ENCODE results near the gene COL4A2.

COL4A2 gene

GRCh38 chr13:110421696-110422385 lies 114.8 kb downstream of the COL4A2 start:
- no peak overlapping the region for H3K4me3 ChIP-seq (ENCODE audit: low read depth, low read length)
- no peak for TF ChIP-seq CTCF (IDR thresholded peaks at IDR 0.05; ENCODE audit: borderline replicate concordance, insufficient read depth, low read depth, low read length)

- no peak overlapping the region for H3K4me3 ChIP-seq (ENCODE audit: low read depth, low read length)
- no peak for TF ChIP-seq CTCF (IDR thresholded peaks at IDR 0.05; ENCODE audit: borderline replicate concordance, insufficient read depth, low read depth, low read length)
Observed at GRCh38 chr13:110422913-110423688, 116.0 kb downstream of the COL4A2 start.

GRCh38 chr13:110423689-110424302 lies 116.7 kb downstream of the COL4A2 start:
- no peak for TF ChIP-seq CTCF (IDR thresholded peaks at IDR 0.05; ENCODE audit: borderline replicate concordance, insufficient read depth, low read depth, low read length)
- H3K4me3 ChIP-seq (ENCODE audit: low read depth, low read length): no peak overlapping the region

- H3K4me3 ChIP-seq (ENCODE audit: low read depth, low read length): no peak overlapping the region
Observed at GRCh38 chr13:110424569-110425443, 117.7 kb downstream of the COL4A2 start.

DNA sequence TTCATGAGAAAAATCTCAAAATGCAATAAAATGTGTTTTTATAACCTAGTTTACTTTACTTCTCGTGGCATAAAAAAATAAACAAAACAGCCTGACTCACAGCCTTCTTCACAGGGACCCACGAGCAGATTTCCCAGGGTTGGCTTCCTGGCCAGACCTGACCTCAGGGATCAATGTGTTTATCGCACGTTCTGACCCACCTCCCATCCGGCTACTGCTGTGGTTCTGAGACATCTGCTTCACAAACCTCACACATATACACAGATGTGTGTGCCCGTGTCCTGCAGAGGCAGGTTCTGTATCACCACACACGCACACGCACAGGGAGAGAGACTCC lies 118.3 kb downstream of the COL4A2 start:
- H3K4me3 ChIP-seq (ENCODE audit: low read depth, low read length): no peak overlapping the region
- TF ChIP-seq CTCF (IDR thresholded peaks at IDR 0.05; ENCODE audit: borderline replicate concordance, insufficient read depth, low read depth, low read length): no peak

More at GRCh38 chr13:110424569-110425443, 117.7 kb downstream of the COL4A2 start:
- TF ChIP-seq CTCF (IDR thresholded peaks at IDR 0.05; ENCODE audit: borderline replicate concordance, insufficient read depth, low read depth, low read length): no peak

DNA sequence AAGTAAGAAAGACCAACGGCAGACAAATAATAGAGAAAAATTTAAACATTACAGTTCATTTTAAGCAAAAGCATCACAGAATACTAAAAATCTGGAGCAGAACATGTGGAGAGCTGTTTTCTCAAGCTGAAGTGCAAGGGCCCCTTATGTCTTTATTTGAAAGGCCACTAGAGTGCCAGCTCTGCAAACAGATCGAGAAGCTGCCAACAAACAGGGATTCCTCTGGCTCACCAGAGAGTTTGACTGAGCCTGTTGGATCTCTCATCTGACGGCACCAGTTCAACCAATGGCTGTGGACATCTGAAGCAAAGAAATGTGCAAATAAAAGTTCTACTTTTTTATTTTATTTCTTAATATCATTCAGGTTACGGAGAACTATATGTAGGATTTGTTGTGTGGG lies 119.7 kb downstream of the COL4A2 start:
- no peak for TF ChIP-seq CTCF (IDR thresholded peaks at IDR 0.05; ENCODE audit: borderline replicate concordance, insufficient read depth, low read depth, low read length)

More for the DNA sequence above, 119.7 kb downstream of the COL4A2 start:
- no peak overlapping the region for H3K4me3 ChIP-seq (ENCODE audit: low read depth, low read length)
